OCI-LY1 (cell line): ENCODE measurements around the gene ELMOD1.

Source experiments
- CTCF ChIP-seq: fragments of 200-600 bp; sonication (generic), shearing (Covaris generic); IDR thresholded peaks from 2 replicates; pipeline ENCODE4 v1.5.1; 2017; ENCODE audit warnings: mild to moderate bottlenecking, antibody characterized with exemption, low read length, moderate library complexity, mixed read lengths
- EZH2 ChIP-seq: fragments of 200-600 bp; sonication (generic), shearing (Covaris generic); IDR thresholded peaks from 2 replicates; pipeline ENCODE4 v1.8.0; 2017; ENCODE audit warnings: borderline replicate concordance, mixed run types, mild to moderate bottlenecking, antibody characterized with exemption, low read length, moderate library complexity, mixed read lengths

GRCh38 chr11:107624983-107625684 is 34.2 kb downstream of the ELMOD1 start:
- no peak for TF ChIP-seq CTCF
- no peak for TF ChIP-seq EZH2
